NK-92 treated with Interleukin-12 subunit alpha and Interleukin-12 subunit beta, amount 100 ng/mL, for 24 hours (cell line): ENCODE data around the gene MDM4.

Experiments used
- DNase-seq: peaks from one replicate; lab custom pipeline; 2025; lab: John Stamatoyannopoulos, UW

The MDM4 gene

GRCh38 chr1:204578867-204579664, 62.9 kb downstream of the MDM4 start:
- DNase-seq, result no peak

GRCh38 chr1:204579681-204580080, 63.5 kb downstream of the MDM4 start:
- DNase-seq, result no peak

GRCh38 chr1:204580862-204581261, 64.7 kb downstream of the MDM4 start:
- no peak for DNase-seq

GRCh38 chr1:204581759-204582158, 65.6 kb downstream of the MDM4 start:
- DNase-seq, result no peak

GRCh38 chr1:204583909-204584632, 67.9 kb downstream of the MDM4 start:
- DNase-seq, result no peak

GRCh38 chr1:204584699-204585372, 68.6 kb downstream of the MDM4 start:
- no peak for DNase-seq

- no peak for DNase-seq
These were observed 71.4 kb downstream of the MDM4 start for GRCh38 chr1:204587621-204588020.

- DNase-seq, result no peak
These were observed 72.6 kb downstream of the MDM4 start for GRCh38 chr1:204588826-204589225.

GRCh38 chr1:204589409-204590038, 73.3 kb downstream of the MDM4 start:
- no peak for DNase-seq

- no peak for DNase-seq
These were observed 75.4 kb downstream of the MDM4 start for GRCh38 chr1:204591473-204592090.

GRCh38 chr1:204592246-204592948, 76.2 kb downstream of the MDM4 start:
- DNase-seq, result no peak

- no peak for DNase-seq
These were observed 82.2 kb downstream of the MDM4 start for GRCh38 chr1:204598319-204598969.

- no peak for DNase-seq
These were observed 82.9 kb downstream of the MDM4 start for GRCh38 chr1:204599098-204599497.

- no peak for DNase-seq
These were observed 83.4 kb downstream of the MDM4 start for GRCh38 chr1:204599596-204599995.

- DNase-seq, result no peak
These were observed 84.0 kb downstream of the MDM4 start for GRCh38 chr1:204600203-204600602.

GRCh38 chr1:204600968-204601367, 84.8 kb downstream of the MDM4 start:
- no peak for DNase-seq

- DNase-seq, result no peak
These were observed 85.9 kb downstream of the MDM4 start for GRCh38 chr1:204602111-204602579.

- DNase-seq, result no peak
These were observed 86.8 kb downstream of the MDM4 start for GRCh38 chr1:204602871-204603542.

- DNase-seq, result no peak
These were observed 89.6 kb downstream of the MDM4 start for GRCh38 chr1:204605791-204606190.
